Gastroesophageal sphincter (tissue), 3 donors: Measurements from ENCODE around the gene CARS1.

Experiments used
- CTCF ChIP-seq, 4 experiments: fragments of 200-600 bp in 2 of 4; fragments of 450-650 bp in 2 of 4; sonication (generic) in 1 of 4; IDR thresholded peaks; one replicate each; pipeline ENCODE4 v1.5.1; 2017 to 2019; ENCODE audit warnings: antibody characterized with exemption in 4 of 4, mild to moderate bottlenecking in 2 of 4, moderate library complexity in 2 of 4
- EP300 ChIP-seq: sonication (generic); formaldehyde crosslinking; IDR thresholded peaks from one replicate; pipeline ENCODE4 v1.6.1; 2017; ENCODE audit warnings: antibody characterized with exemption, mild to moderate bottlenecking
- POLR2A ChIP-seq, 2 donors: fragments of 450-650 bp; IDR thresholded peaks; one replicate each; pipeline ENCODE4 v1.6.1; 2017; ENCODE audit warnings: antibody characterized with exemption in 2 of 2, mild to moderate bottlenecking in 2 of 2, moderate library complexity in 1 of 2
- POLR2AphosphoS5 ChIP-seq: sonication (generic); formaldehyde crosslinking; IDR thresholded peaks from one replicate; pipeline ENCODE4 v1.6.1; 2017; ENCODE audit warnings: antibody characterized with exemption

DNA sequence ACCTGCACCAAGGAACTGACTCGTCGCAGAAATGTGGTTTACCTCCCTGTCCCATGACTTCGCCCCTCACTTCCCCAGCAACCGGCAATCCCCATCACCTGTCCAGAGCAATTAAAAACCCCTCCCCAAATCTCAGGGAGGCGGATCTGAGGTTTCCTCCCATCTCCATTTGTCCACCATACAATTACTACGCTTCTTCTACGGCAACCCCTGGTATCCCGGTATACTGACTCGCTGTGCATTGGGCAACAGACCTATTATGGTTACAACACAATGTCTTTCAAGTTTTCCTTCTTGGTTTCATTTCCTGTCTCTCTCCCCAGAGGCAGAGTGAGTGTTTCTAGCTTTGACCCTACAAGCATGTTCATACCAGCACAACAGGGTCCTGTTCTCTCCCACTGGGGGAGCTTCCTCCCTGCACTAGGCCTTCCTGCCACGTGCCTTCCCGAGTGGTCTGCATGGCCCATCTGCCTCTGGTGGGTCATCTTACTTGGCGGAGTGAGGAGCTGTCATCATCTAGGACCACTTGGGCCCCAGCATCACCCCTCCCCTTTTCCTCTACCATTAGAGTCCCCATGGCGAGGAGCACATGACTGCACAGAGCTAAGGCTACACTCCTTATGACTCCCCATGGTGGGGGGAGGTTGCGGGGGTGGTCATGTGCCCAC, 34.8 kb downstream of the CARS1 start:
- TF ChIP-seq CTCF (IDR thresholded peaks at IDR 0.05) (no peak), POLR2AphosphoS5 (no peak), EP300 (no peak), POLR2A (IDR thresholded peaks at IDR 0.05) (no peak)
